HFF-Myc (cell line): ENCODE results near the gene NISCH.

Experiments
- DNase-seq: peaks from one replicate; pipeline ENCODE4 v3.0.0-alpha.2; 2011; ENCODE audit warnings: low read depth; ENCODE audit errors: extremely low read depth
- H3K4me3 ChIP-seq: replicated peaks from 2 replicates; pipeline ENCODE4 v1.5.1; 2011; ENCODE audit warnings: low read depth, mild to moderate bottlenecking, control low read depth, low read length
- CTCF ChIP-seq: IDR thresholded peaks from 2 replicates; pipeline ENCODE4 v1.5.1; 2012; ENCODE audit warnings: mild to moderate bottlenecking, low read depth, low read length, control low read depth; ENCODE audit errors: missing control alignments

The NISCH gene

GRCh38 chr3:52447512-52448355 lies 7.7 kb upstream of the NISCH start:
- H3K4me3 ChIP-seq: no peak overlapping the region
- TF ChIP-seq CTCF: no peak
- DNase-seq: no peak

GRCh38 chr3:52450489-52451236 lies 4.7 kb upstream of the NISCH start:
- DNase-seq: no peak
- no peak overlapping the region for H3K4me3 ChIP-seq
- no peak for TF ChIP-seq CTCF

DNA sequence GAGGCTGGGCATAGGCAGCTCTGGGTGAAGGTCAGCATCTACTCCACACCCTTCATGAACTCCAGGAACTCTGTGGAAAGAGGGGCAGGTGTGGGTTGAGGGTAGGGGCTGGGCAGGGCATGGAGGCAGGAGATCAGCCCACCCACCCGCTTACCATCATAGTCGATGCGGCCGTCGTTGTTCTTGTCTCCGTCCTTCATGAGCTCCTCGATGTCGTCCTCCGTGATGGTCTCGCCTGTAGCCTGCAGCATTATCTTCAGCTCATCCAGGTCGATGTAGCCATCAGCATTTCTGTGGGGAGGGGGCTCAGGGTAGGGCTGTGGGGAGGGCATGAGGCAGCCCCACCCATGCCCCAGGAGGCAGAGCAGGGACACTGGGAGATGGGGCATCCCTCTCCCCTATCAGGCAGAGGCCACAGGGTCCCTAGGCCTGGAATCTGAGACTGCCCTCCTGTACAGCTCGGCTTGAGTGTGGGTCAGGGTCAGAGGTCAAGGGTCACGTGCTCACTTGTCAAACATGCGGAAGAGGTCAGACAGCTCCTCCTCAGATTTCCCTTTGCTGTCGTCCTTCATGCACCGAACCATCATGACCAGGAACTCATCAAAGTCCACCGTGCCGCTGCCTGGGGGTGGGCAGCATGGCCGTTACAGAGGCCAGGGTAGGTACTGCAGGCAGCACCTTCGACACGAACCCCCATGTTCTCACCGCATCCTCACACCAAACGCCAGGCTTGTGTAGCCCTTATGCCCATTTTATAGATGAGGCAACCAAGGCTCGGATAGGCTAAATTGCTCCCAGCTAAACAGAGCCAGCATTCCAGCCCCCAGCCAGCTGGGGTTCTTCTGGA lies 3.9 kb upstream of the NISCH start:
- TF ChIP-seq CTCF: no peak
- no peak for DNase-seq
- no peak overlapping the region for H3K4me3 ChIP-seq

- TF ChIP-seq CTCF: no peak
- no peak for DNase-seq
- H3K4me3 ChIP-seq: no peak overlapping the region
Observed at GRCh38 chr3:52452126-52452525, 3.3 kb upstream of the NISCH start.

DNA sequence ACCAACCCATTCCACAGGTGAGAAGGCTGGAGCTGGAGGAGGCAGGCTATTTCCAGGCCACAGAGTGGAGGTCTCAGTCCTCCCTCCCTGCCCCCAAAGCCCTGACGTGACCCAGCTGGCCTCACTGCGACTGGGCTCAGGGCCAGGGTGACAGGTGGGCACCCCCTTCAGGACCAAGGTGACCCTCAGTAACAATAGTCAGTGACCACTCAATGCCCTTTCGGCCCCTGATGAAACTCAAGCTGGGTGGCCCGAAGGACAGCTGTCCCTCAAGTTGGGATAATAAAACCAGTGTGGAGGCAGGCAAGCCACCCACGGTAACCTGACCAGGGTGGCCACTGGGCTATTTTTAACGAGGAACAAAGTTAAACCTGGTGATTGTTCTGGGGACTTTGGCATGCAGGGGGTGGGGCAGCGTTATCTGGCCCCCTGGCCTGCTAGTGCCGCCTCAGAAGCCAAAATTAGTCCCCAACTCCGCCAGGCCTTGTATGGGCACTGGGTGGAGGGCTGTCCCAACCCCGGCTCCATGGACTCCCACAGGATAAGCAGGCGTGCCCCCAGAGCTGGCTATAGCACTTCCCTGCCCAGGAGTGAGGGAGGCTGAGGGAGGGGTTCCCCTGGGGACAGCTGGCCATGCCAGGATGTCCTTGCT lies 2.7 kb upstream of the NISCH start:
- DNase-seq: no peak
- H3K4me3 ChIP-seq: no peak overlapping the region
- TF ChIP-seq CTCF: no peak
